ENCODE data around the gene PTPRG.

The PTPRG gene

DNA sequence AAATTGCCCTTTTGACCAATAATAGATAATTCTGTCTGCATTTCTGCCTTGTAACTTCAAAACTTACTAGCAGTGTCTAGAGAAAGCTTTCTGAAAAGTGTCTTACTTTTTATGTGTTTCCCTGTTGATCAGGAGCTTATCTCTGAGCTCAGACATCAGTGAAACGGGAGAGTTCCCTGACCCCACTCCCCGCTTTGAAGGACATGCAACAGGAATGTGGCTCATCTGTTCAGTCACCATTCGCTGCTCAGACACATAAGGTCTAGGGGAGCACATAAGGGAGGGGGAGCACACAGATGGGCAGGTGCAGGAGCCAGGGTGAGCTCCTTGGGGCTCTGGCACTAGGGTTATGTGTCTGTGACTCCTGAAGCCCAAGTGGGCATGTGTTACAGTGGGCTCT is 607.0 kb downstream of the PTPRG start:
- no peaks in the 10 kb centered on the region for H4K20me1 ChIP-seq (ENCODE audit: insufficient read depth)
- H3K9ac ChIP-seq: no peak overlapping the region
- H2AFZ ChIP-seq (ENCODE audit: low read depth): no peak overlapping the region
- no peaks in the 10 kb centered on the region for H3K79me2 ChIP-seq (ENCODE audit: insufficient read depth, low read depth)
- no peak overlapping the region for H3K4me3 ChIP-seq (IDR thresholded peaks at IDR 0.05; ENCODE audit: insufficient read depth, low read depth, low read length)
- H3K27me3 ChIP-seq (ENCODE audit: insufficient read depth, low read depth): no peaks in the 10 kb centered on the region
- H3K4me1 ChIP-seq (ENCODE audit: low read depth, poor library complexity, severe bottlenecking): no peaks in the 10 kb centered on the region
- H3K36me3 ChIP-seq (ENCODE audit: insufficient read depth): no peaks in the 10 kb centered on the region
- no peak for TF ChIP-seq CTCF (conservative IDR thresholded peaks at IDR 0.05; ENCODE audit: low read depth, low read length)
- no peak overlapping the region for H3K4me2 ChIP-seq
- no peak overlapping the region for H3K27ac ChIP-seq

DNA sequence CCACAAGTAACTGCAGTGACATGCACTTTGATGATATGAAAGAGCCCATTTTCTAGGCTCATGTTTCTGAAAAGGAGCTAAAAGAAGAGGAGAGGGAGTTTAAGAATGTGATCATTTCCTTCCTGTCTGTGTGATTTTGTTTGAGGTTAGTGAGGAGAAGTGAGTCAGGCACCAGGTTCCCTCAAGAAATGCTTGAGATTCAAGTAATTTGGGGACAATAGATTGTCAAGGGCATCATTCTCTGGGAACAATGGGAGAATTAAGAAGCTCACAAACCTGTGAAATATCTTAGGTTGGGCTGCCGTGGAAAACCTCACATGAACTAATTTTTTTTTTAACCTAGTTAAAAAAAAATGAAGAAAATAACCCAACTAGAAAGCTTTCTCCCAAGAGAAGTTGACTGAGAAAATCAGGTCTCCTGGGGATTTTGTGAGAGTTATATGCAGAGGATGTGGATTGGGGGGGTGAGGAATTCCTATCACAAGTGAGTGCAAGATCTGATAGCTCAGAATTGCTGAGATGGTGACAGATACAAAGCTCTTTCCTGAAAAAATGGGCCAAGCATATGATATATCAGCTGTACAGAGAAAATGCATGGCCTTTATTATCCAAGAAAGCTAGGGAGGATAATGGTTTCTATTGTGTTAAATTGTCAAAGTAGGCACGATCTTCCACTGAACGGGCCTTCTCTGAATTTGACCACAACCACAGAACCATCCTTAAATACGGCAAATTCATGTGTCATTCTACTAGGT is 608.7 kb downstream of the PTPRG start:
- H3K36me3 ChIP-seq (ENCODE audit: insufficient read depth): no peaks in the 10 kb centered on the region
- no peak for TF ChIP-seq CTCF (conservative IDR thresholded peaks at IDR 0.05; ENCODE audit: low read depth, low read length)
- no peak overlapping the region for H3K4me2 ChIP-seq
- no peak overlapping the region for H3K9ac ChIP-seq
- no peak overlapping the region for H3K4me3 ChIP-seq (IDR thresholded peaks at IDR 0.05; ENCODE audit: insufficient read depth, low read depth, low read length)
- no peak overlapping the region for H2AFZ ChIP-seq (ENCODE audit: low read depth)
- no peaks in the 10 kb centered on the region for H4K20me1 ChIP-seq (ENCODE audit: insufficient read depth)
- no peaks in the 10 kb centered on the region for H3K4me1 ChIP-seq (ENCODE audit: low read depth, poor library complexity, severe bottlenecking)
- no peak overlapping the region for H3K27ac ChIP-seq
- no peaks in the 10 kb centered on the region for H3K79me2 ChIP-seq (ENCODE audit: insufficient read depth, low read depth)
- no peaks in the 10 kb centered on the region for H3K27me3 ChIP-seq (ENCODE audit: insufficient read depth, low read depth)

- TF ChIP-seq CTCF (conservative IDR thresholded peaks at IDR 0.05; ENCODE audit: low read depth, low read length): no peak
- Histone ChIP-seq H3K79me2 (ENCODE audit: insufficient read depth, low read depth) (no peaks in the 10 kb centered on the region), H3K9ac (no peak overlapping the region), H3K36me3 (ENCODE audit: insufficient read depth) (no peaks in the 10 kb centered on the region), H3K4me1 (ENCODE audit: low read depth, poor library complexity, severe bottlenecking) (no peaks in the 10 kb centered on the region), H3K27me3 (ENCODE audit: insufficient read depth, low read depth) (no peaks in the 10 kb centered on the region), H3K4me3 (IDR thresholded peaks at IDR 0.05; ENCODE audit: insufficient read depth, low read depth, low read length) (no peak overlapping the region), H2AFZ (ENCODE audit: low read depth) (no peak overlapping the region), H3K27ac (no peak overlapping the region), H4K20me1 (ENCODE audit: insufficient read depth) (no peaks in the 10 kb centered on the region), H3K4me2 (no peak overlapping the region)
Observed at GRCh38 chr3:62171789-62172188, 610.4 kb downstream of the PTPRG start.

DNA sequence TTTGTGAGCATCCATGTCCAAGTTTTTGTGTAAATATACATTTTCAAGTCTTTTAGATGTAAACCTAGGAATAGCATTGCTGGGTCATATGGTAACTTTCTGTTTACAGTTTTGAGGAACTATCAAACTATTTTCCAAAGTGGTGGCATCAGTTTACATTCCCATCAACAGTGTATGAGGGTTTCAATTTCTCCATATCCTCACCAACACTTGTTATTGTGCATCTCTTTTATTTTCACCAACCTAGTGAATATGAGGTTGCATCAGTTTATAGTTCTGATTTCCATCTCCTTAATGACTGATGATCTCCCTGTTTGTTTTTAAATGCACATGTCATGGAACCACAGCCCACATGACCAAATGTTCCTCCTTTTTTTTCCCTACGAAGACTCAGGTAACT is 610.8 kb downstream of the PTPRG start:
- Histone ChIP-seq H3K9ac (no peak overlapping the region), H3K36me3 (ENCODE audit: insufficient read depth) (no peaks in the 10 kb centered on the region), H3K4me1 (ENCODE audit: low read depth, poor library complexity, severe bottlenecking) (no peaks in the 10 kb centered on the region), H3K27me3 (ENCODE audit: insufficient read depth, low read depth) (no peaks in the 10 kb centered on the region), H4K20me1 (ENCODE audit: insufficient read depth) (no peaks in the 10 kb centered on the region), H3K27ac (no peak overlapping the region), H3K4me3 (IDR thresholded peaks at IDR 0.05; ENCODE audit: insufficient read depth, low read depth, low read length) (no peak overlapping the region), H3K4me2 (no peak overlapping the region), H2AFZ (ENCODE audit: low read depth) (no peak overlapping the region), H3K79me2 (ENCODE audit: insufficient read depth, low read depth) (no peaks in the 10 kb centered on the region)
- TF ChIP-seq CTCF (conservative IDR thresholded peaks at IDR 0.05; ENCODE audit: low read depth, low read length): no peak
